Measurements from ENCODE around the gene PKD1L1. TPM values are rescaled to one million over a fixed set of nuclear protein-coding genes. Genes with fewer than 3 reads are reported as not detected.

The PKD1L1 gene
- polyA plus RNA-seq, 2 of the 4 experiments (the other 2 are of a cell fraction), result 0.21 TPM

DNA sequence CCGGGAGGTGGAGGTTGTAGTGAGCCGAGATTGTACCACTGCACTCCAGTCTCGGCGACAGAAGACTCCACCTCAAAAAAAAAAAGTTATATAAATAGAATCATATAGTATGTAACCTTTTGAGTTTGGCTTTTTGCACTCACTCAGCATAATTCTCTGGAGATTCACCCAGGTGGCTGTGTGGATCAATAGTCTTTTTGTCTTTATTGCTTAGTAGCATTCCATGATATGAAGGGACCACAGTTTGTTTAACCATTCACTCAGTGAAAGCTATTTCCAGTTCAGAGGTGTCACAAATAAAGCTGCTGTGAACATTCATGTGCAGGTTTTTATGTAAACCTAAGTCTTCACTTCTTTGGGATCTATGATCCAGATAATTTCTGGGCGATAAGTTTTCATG, 167.7 kb downstream of the PKD1L1 start:
- H3K4me3 ChIP-seq, result no peak overlapping the region
- FAIRE-seq, result no peak
- no peak for ATAC-seq
- peaks cover 71% of the 10 kb centered on the region for H3K4me1 ChIP-seq
- no peak for DNase-seq (ENCODE audit: low read depth in 1 of 2, low spot score in 1 of 2)
- TF ChIP-seq RNF2 (IDR thresholded peaks at IDR 0.05; ENCODE audit: borderline replicate concordance, low read depth) (no peak), MAFK (IDR thresholded peaks at IDR 0.05; ENCODE audit: partially characterized antibody) (peak; percentile 14)
- peaks cover 17% of the 10 kb centered on the region; the same call in 2 of the 3 replicates for H3K9me3 ChIP-seq
- peak overlapping the region; percentile 79 to 95; a peak in 5 of 6 replicates for H3K27ac ChIP-seq
- CTCF ChIA-PET, result no interaction called here
- H3K4me2 ChIP-seq, result no peak overlapping the region
- 95% methylated on average over 5 of the region's 5 CpGs for WGBS (ENCODE audit: missing lambda C conversion rate)
- POLR2A ChIA-PET, result no interaction called here

DNA sequence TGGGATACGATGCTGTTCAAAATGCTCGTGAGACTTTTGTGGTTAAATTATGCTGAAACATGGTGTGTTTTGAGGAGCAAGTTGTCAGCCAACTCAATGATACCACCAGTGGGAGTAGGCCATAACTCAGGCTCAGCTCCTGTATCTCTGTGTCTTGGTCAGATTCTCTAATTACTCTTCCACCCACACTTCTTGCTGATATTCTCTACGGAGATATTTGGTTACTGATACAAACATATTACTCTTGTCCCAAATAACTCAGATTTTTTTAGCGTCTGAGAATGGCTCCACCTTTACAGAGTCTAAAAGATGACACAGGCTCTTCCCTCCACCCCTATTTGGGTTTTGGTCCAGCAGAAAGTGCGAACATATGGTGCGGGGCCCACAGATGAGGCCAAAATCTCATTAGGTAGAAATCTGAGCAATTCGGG, 168.9 kb downstream of the PKD1L1 start:
- ChIA-PET CTCF (interaction anchor here (0.6 to 1.2 kb wide), 2 partner anchors 40 to 190 kb away, joined by 3 to 8 read pairs; no protein-coding TSS in a partner anchor), POLR2A (no interaction called here)
- FAIRE-seq (no peak), DNase-seq (ENCODE audit: low read depth in 1 of 2, low spot score in 1 of 2) (no peak), ATAC-seq (no peak)
- Histone ChIP-seq H3K4me3 (no peak overlapping the region), H3K4me1 (peaks cover 71% of the 10 kb centered on the region), H3K27ac (peak overlapping the region; percentile 79 to 95), H3K9me3 (peaks cover 17% of the 10 kb centered on the region; the same call in 2 of the 3 replicates), H3K4me2 (no peak overlapping the region)
- TF ChIP-seq HEYL (CRISPR knock-in tag; IDR thresholded peaks at IDR 0.05) (no peak), MYC (IDR thresholded peaks at IDR 0.05; ENCODE audit: borderline replicate concordance, low read length) (no peak), EHMT2 (IDR thresholded peaks at IDR 0.05; ENCODE audit: low read depth) (no peak), FOSL2 (IDR thresholded peaks at IDR 0.05) (no peak), FOSL2 (CRISPR knock-in tag; IDR thresholded peaks at IDR 0.05) (no peak), FOSB (CRISPR knock-in tag; IDR thresholded peaks at IDR 0.05) (no peak), RARB (CRISPR knock-in tag; IDR thresholded peaks at IDR 0.05) (no peak), JUNB (IDR thresholded peaks at IDR 0.05) (no peak), BCL3 (IDR thresholded peaks at IDR 0.05) (no peak), JUN (IDR thresholded peaks at IDR 0.05) (no peak), POLR2AphosphoS2 (conservative IDR thresholded peaks at IDR 0.05; ENCODE audit: low read length) (no peak), ZSCAN20 (CRISPR knock-in tag; IDR thresholded peaks at IDR 0.05) (no peak), ZNF302 (CRISPR knock-in tag; IDR thresholded peaks at IDR 0.05) (no peak), GATA3 (IDR thresholded peaks at IDR 0.05; ENCODE audit: borderline replicate concordance) (no peak), TP53 (CRISPR knock-in tag; IDR thresholded peaks at IDR 0.05) (no peak)
- TF ChIP-seq, protein P1, sequence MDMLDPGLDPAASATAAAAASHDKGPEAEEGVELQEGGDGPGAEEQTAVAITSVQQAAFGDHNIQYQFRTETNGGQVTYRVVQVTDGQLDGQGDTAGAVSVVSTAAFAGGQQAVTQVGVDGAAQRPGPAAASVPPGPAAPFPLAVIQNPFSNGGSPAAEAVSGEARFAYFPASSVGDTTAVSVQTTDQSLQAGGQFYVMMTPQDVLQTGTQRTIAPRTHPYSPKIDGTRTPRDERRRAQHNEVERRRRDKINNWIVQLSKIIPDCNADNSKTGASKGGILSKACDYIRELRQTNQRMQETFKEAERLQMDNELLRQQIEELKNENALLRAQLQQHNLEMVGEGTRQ (IDR thresholded peaks at IDR 0.05), result no peak
- WGBS (ENCODE audit: missing lambda C conversion rate), result 83% methylated on average over 7 of the region's 7 CpGs

DNA sequence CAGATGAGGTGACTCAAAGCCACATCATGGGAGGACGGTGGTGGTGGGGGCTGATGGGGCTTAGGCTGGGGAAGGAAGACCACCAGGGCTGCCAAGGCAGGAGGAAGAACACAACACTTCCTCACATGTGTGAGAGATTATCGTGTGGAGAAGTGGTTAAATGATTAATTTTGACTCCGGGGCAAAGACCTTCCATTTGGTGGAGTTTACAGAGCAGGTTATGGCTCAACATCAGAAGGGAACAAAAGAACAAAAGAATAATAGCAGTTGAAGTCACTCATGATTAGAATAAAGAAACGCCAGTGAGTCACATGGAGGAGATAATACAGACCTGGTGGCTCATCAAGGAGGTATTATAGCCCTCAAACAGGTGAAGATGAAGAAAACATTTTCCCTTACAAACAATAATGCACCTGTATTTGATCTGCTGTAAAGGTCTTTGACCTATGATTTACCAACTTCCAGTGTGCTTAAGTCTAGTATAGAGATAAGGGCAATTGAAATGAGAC, 170.1 kb downstream of the PKD1L1 start:
- FAIRE-seq (peak; percentile 88), ATAC-seq (peak; percentile 74 to 77), DNase-seq (ENCODE audit: low read depth in 1 of 2, low spot score in 1 of 2) (peak in 1 of 2 experiments; percentile 82)
- ChIA-PET CTCF (interaction anchor here (1.2 kb wide), 2 partner anchors 20 to 41 kb away, joined by 3 to 8 read pairs; no protein-coding TSS in a partner anchor), POLR2A (no interaction called here)
- WGBS (ENCODE audit: missing lambda C conversion rate), result 6% methylated on average over 4 of the region's 4 CpGs
- no peak overlapping the region for H3K4me3 ChIP-seq
- H3K27ac ChIP-seq, result peak overlapping the region; percentile 79 to 95
- H3K9me3 ChIP-seq, result peaks cover 17% of the 10 kb centered on the region; the same call in 2 of the 3 replicates
- peaks cover 62% of the 10 kb centered on the region for H3K4me1 ChIP-seq
- H3K4me2 ChIP-seq, result peak overlapping the region; percentile 12; the same call in 2 of the 3 replicates
- TF ChIP-seq HOXB13 (CRISPR knock-in tag; IDR thresholded peaks at IDR 0.05; ENCODE audit: low read depth) (no peak), TFCP2L1 (CRISPR knock-in tag; IDR thresholded peaks at IDR 0.05) (no peak), CBX2 (IDR thresholded peaks at IDR 0.05; ENCODE audit: borderline replicate concordance, low read depth) (no peak), NFE2L2 (conservative IDR thresholded peaks at IDR 0.05; ENCODE audit: low read length) (no peak), HMGXB4 (CRISPR knock-in tag; IDR thresholded peaks at IDR 0.05; ENCODE audit: borderline replicate concordance) (no peak), PBX3 (IDR thresholded peaks at IDR 0.05) (peak; percentile 29; the same call in 1 of the 2 replicates), EP300 (IDR thresholded peaks at IDR 0.05) (peak; percentile 86 to 89; a peak in 4 of 5 replicates), HDAC2 (IDR thresholded peaks at IDR 0.05) (no peak), BHLHE40 (IDR thresholded peaks at IDR 0.05; ENCODE audit: low read depth, low read length) (no peak), CEBPB (IDR thresholded peaks at IDR 0.05) (peak in 1 of 2 experiments; percentile 71; a peak in 2 of 4 replicates)
- TF ChIP-seq, protein P2, sequence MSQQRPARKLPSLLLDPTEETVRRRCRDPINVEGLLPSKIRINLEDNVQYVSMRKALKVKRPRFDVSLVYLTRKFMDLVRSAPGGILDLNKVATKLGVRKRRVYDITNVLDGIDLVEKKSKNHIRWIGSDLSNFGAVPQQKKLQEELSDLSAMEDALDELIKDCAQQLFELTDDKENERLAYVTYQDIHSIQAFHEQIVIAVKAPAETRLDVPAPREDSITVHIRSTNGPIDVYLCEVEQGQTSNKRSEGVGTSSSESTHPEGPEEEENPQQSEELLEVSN (IDR thresholded peaks at IDR 0.05; ENCODE audit: borderline replicate concordance, low read depth), result 0 out of 2 replicates have a peak, but pooled peaks have one; percentile 25
- TF ChIP-seq, protein P3, sequence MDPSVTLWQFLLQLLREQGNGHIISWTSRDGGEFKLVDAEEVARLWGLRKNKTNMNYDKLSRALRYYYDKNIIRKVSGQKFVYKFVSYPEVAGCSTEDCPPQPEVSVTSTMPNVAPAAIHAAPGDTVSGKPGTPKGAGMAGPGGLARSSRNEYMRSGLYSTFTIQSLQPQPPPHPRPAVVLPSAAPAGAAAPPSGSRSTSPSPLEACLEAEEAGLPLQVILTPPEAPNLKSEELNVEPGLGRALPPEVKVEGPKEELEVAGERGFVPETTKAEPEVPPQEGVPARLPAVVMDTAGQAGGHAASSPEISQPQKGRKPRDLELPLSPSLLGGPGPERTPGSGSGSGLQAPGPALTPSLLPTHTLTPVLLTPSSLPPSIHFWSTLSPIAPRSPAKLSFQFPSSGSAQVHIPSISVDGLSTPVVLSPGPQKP (IDR thresholded peaks at IDR 0.05; ENCODE audit: low read depth, low read length), result no peak
